OCI-LY1 (cell line): ENCODE data around the gene PHLPP1.

Experiments used
- EZH2 ChIP-seq: fragments of 200-600 bp; sonication (generic), shearing (Covaris generic); IDR thresholded peaks from 2 replicates; pipeline ENCODE4 v1.8.0; 2017; ENCODE audit warnings: borderline replicate concordance, mixed run types, mild to moderate bottlenecking, antibody characterized with exemption, low read length, moderate library complexity, mixed read lengths
- TF ChIP-seq, protein P1 (sequence below): fragments of 200-600 bp; sonication (generic), shearing (Covaris generic); IDR thresholded peaks from 2 replicates; pipeline ENCODE4 v1.5.1; 2017; ENCODE audit warnings: mild to moderate bottlenecking, antibody characterized with exemption, low read length, moderate library complexity, mixed read lengths

DNA sequence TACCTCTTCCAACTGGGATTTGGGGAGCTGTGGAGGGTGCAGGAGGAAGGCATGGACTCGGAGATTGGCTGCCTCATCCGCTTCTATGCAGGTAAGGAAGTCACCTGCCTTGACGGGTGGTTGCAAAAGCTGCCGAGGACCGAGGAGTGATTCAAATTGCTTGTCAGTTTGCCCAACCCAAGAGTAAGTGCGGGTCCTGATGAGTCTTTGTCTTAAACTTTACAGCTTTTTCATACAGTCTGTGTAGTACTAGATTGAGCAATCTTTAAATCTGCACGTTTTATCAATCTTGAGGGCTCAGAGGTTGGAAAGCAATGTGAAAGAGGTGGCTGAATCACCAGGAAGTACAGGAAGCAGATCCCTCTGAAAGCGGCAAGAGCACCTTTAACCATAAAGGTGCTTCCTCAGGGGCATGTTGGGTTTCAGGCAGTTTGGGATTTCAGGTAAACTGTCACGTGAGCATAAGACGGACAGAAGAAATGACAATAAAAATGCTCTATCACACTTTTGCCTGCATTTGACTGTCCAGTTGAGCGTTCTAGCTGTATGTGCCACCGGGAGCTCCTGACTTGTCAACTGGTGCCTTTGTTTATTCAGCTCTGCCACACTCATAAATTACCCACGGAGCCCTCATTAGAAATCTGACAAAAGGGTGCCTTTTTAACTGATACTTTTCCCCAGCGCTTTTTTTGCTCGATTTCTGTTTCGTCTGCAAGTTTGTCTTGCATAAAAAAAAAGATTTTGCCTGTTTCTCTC, 2.0 kb downstream of the PHLPP1 start:
- TF ChIP-seq, protein P1, sequence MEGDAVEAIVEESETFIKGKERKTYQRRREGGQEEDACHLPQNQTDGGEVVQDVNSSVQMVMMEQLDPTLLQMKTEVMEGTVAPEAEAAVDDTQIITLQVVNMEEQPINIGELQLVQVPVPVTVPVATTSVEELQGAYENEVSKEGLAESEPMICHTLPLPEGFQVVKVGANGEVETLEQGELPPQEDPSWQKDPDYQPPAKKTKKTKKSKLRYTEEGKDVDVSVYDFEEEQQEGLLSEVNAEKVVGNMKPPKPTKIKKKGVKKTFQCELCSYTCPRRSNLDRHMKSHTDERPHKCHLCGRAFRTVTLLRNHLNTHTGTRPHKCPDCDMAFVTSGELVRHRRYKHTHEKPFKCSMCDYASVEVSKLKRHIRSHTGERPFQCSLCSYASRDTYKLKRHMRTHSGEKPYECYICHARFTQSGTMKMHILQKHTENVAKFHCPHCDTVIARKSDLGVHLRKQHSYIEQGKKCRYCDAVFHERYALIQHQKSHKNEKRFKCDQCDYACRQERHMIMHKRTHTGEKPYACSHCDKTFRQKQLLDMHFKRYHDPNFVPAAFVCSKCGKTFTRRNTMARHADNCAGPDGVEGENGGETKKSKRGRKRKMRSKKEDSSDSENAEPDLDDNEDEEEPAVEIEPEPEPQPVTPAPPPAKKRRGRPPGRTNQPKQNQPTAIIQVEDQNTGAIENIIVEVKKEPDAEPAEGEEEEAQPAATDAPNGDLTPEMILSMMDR: no peak
- no peak for TF ChIP-seq EZH2
